Brain microvascular endothelial cell (primary cell): ENCODE measurements around the gene RPL41.

Source experiments
- DNase-seq: peaks from one replicate; pipeline ENCODE4 v3.0.0-alpha.2; 2020
- H3K27ac ChIP-seq: fragments of 250-450 bp; sonication (Bioruptor Pico); 2 replicates; pipeline ENCODE4 v1.5.1; 2020; ENCODE audit warnings: mild to moderate bottlenecking, moderate library complexity
- H3K27me3 ChIP-seq: fragments of 250-450 bp; sonication (Bioruptor Pico); replicated peaks from 2 replicates; pipeline ENCODE4 v1.5.1; 2020; ENCODE audit warnings: mild to moderate bottlenecking
- H3K36me3 ChIP-seq: fragments of 250-450 bp; sonication (Bioruptor Pico); replicated peaks from 2 replicates; pipeline ENCODE4 v1.5.1; 2020; ENCODE audit warnings: mild to moderate bottlenecking
- H3K4me3 ChIP-seq: 2 replicates; pipeline ENCODE4 v1.5.1; 2011; ENCODE audit warnings: low read depth, mild to moderate bottlenecking, control low read depth, low read length, moderate library complexity
- in situ Hi-C: cut with HindIII; loops from 2 replicates; pipeline ENCODE4 v1.10.0; 2017; ENCODE audit warnings: low sequenced_read_pairs, low pct_ligation_motif_present
- TF ChIP-seq, protein P1 (sequence below): IDR thresholded peaks from 2 replicates; pipeline ENCODE4 v1.5.1; 2011; ENCODE audit warnings: low read depth, mild to moderate bottlenecking, moderate library complexity, low read length, control low read depth, inconsistent platforms; ENCODE audit errors: missing control alignments

The RPL41 gene

DNA sequence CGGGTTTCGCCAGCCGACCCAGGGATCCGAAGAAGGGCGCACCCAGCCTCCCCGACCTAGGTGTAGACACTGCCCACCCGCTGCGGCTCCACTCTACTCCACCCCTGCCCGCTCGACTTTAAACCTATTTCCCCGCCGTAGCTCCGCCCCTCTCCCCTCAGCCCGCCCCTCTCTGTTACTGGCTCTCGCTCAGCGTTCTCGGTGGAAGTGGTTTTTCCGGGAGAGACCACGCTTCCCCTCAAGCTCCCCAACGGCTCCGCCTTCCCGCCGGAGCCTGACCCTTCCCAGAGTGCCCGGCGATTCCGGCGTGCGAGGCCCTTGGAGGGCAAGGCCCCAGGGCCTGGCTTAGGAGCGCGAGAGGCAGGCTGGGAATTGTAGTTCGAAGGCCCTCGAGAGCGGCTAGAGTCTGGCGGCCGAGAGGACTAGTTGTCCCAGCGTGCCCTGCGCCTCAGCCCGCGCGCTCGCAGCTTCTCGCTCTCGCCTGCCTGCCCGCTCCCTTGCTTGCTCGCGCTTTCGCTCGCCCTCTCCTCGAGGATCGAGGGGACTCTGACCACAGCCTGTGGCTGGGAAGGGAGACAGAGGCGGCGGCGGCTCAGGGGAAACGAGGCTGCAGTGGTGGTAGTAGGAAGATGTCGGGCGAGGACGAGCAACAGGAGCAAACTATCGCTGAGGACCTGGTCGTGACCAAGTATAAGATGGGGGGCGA is 12.2 kb upstream of the RPL41 start, which contains the start of gene PA2G4:
PA2G4 (plus strand) TSS at position 451 of the 706 bp plus-strand sequence; CDS start at position 630, 179 bp downstream.
- TF ChIP-seq, protein P1, sequence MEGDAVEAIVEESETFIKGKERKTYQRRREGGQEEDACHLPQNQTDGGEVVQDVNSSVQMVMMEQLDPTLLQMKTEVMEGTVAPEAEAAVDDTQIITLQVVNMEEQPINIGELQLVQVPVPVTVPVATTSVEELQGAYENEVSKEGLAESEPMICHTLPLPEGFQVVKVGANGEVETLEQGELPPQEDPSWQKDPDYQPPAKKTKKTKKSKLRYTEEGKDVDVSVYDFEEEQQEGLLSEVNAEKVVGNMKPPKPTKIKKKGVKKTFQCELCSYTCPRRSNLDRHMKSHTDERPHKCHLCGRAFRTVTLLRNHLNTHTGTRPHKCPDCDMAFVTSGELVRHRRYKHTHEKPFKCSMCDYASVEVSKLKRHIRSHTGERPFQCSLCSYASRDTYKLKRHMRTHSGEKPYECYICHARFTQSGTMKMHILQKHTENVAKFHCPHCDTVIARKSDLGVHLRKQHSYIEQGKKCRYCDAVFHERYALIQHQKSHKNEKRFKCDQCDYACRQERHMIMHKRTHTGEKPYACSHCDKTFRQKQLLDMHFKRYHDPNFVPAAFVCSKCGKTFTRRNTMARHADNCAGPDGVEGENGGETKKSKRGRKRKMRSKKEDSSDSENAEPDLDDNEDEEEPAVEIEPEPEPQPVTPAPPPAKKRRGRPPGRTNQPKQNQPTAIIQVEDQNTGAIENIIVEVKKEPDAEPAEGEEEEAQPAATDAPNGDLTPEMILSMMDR: no peak
- peak; percentile 98 for DNase-seq
- no peaks in the 10 kb centered on the region for H3K27me3 ChIP-seq
- in situ Hi-C loops: no loop called here
- H3K36me3 ChIP-seq: peaks cover 22% of the 10 kb centered on the region
- H3K27ac ChIP-seq: peak within 1 kb of the TSS; percentile 54
- H3K4me3 ChIP-seq: peak within 1 kb of the TSS; percentile 97

DNA sequence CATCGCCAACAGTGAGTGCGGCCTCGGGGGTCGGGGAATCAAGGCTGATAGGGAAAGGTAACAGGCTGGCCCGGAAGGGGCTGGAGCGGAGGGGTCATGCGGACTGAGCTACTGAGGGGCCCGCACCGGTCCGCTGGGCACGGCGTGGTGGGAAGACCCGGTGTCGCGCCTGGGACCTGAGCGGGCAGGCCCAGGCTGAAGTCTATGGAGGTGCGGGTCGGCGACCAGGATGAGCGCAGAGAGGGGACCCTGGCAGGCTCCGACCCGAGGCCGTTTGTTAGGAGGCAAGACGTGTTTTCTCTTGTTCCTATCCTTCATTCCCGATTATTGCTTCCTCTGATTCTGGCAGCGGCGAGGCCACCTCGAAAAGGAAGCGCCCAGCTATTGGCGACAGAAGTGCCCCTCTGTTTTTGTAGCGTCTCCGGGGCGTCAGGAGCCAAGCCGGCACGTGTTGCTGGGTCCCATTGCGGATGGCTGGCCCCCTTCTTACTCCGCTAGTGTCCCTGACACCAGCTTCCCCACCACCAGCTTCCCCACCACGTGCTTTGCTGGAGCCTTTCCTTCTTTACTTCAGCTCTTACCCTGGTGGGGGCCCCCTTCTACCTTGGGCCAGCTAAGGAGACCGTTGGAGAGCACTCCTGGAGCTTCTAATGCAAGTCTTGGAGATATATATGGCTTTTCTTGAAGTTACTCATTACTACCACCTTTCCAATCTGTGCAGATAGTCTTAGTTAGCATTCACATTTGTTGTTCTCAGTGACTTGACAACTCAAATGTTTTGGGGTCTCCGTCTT is 11.4 kb upstream of the RPL41 start:
- Histone ChIP-seq H3K36me3 (peaks cover 29% of the 10 kb centered on the region), H3K27me3 (no peaks in the 10 kb centered on the region), H3K4me3 (peak overlapping the region; percentile 97), H3K27ac (peak overlapping the region; percentile 54)
- in situ Hi-C loops: no loop called here
- no peak for DNase-seq
- TF ChIP-seq, protein P1: peak; percentile 17

DNA sequence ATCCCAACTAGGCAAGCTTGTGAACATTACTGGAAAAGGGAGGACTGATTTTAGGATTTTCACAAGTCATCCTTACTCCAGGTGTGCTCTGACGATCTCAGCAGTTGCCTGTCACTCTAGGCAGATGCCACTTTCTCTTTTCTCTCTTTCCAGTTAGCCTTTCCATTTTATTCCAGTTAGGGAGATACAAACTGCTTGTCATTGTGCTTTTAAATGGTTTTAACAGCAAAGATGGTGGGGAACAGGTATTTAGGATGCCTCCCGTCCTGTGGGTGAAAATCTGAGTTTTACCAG is 10.9 kb upstream of the RPL41 start:
- no peak for DNase-seq
- TF ChIP-seq, protein P1: no peak
- Histone ChIP-seq H3K27ac (no peak overlapping the region), H3K4me3 (peak overlapping the region; percentile 97), H3K36me3 (peaks cover 35% of the 10 kb centered on the region), H3K27me3 (no peaks in the 10 kb centered on the region)
- in situ Hi-C loops: no loop called here

DNA sequence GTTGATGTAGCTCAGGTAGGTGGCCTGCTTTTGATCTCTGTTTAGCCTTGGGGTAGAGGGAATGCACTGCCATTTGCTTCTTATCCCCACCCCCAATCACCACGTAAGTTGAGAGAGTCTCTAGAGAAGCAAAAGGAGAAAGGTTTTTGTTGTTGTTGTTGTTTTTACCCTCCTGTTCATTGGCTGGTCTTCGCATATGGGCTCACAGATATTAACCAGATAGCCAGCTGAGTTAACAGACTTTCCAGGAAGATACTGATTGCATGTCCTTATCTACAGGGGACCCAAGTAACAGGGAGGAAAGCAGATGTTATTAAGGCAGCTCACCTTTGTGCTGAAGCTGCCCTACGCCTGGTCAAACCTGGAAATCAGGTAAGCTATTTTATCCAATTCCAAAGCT is 9.2 kb upstream of the RPL41 start:
- peaks cover 50% of the 10 kb centered on the region for H3K36me3 ChIP-seq
- no peak for DNase-seq
- no peak overlapping the region for H3K4me3 ChIP-seq

GRCh38 chr12:56110571-56110970 is 5.9 kb upstream of the RPL41 start:
- H3K27me3 ChIP-seq: no peaks in the 10 kb centered on the region
- in situ Hi-C loops: no loop called here
- peaks cover 70% of the 10 kb centered on the region for H3K36me3 ChIP-seq
- TF ChIP-seq, protein P1: no peak
- no peak overlapping the region for H3K27ac ChIP-seq
- no peak overlapping the region for H3K4me3 ChIP-seq
- DNase-seq: no peak

More for the DNA sequence above, 9.2 kb upstream of the RPL41 start:
- Histone ChIP-seq H3K27me3 (no peaks in the 10 kb centered on the region), H3K27ac (no peak overlapping the region)
- TF ChIP-seq, protein P1: no peak
- in situ Hi-C loops: no loop called here
